ENCODE data around the gene MAD1L1. TPM values are rescaled to one million over a fixed set of nuclear protein-coding genes. Genes with fewer than 3 reads are reported as not detected.
"Not testable (repeated sequence)": the region's sequence is repeated elsewhere in the genome, so short reads cannot be mapped to it uniquely, and the experiment has no call there.

The MAD1L1 gene
- total RNA-seq, 1 donor from 2014 or later = 32.2 TPM

DNA sequence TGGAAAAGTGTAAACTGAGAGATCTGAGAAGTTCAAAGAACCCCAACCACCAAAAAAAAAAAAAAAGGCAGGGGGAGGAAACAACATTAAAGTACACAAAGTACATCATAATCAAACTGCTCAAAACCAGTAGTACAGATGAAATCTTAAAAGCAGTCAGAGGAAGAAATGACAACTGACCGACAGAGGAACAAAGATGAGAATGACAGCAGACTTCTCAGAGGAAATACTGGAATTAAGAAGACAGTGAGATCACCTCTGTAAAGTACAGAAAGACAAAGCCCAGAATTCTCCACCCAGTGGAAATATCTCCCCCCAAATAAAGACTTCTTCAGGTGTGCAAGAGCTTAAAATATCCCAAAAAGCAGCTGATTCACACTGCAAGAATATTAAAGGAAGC is 403.1 kb downstream of the MAD1L1 start:
- not testable (repeated sequence) for DNase-seq (ENCODE audit: low spot score)

DNA sequence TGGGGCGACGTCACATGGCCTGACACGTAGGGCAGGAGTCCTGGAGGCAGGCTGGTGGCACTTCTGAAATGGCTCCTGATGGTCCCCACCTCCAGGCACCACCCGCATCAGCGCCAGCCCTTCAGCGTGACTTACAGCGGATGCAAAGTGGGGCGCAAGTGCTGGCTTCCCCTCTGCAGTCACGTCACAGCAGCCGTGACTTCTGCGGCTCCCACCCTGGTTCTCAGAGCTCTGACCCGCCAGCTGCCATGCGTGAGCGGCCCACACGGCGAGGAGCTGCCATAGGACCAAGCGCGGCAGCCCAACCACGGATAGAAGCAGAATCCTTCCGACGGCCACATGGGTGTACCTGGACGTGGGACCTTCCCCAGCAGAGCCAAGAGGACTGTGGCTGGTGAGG is 403.6 kb downstream of the MAD1L1 start:
- DNase-seq (ENCODE audit: low spot score) = peak; percentile 68

- peak; percentile 59 for DNase-seq (ENCODE audit: low spot score)
Measured at GRCh38 chr7:1828170-1828569, 404.6 kb downstream of the MAD1L1 start.

GRCh38 chr7:1827521-1827981 is 405.2 kb downstream of the MAD1L1 start:
- peak; percentile 68 for DNase-seq (ENCODE audit: low spot score)

DNA sequence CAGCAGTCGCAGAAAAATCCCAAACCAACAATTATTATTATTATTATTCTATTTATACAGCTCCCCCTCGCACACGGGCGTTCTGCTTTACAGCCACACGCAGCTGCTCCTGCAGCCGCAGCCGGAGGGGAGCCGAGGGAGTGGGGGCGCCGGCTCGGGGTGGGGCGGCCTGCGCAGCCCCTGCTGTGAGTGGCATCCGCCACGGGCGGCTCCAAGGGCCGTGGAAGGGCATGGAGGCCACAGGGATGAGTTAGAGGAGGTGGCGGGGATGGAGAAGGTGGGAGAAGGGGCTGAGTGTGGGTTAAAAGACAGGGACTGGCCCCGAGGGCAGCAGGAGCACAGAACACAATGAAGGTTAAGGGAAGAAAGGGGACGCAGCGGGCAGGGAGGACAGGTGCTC is 405.8 kb downstream of the MAD1L1 start:
- not testable (repeated sequence) for DNase-seq (ENCODE audit: low spot score)

DNA sequence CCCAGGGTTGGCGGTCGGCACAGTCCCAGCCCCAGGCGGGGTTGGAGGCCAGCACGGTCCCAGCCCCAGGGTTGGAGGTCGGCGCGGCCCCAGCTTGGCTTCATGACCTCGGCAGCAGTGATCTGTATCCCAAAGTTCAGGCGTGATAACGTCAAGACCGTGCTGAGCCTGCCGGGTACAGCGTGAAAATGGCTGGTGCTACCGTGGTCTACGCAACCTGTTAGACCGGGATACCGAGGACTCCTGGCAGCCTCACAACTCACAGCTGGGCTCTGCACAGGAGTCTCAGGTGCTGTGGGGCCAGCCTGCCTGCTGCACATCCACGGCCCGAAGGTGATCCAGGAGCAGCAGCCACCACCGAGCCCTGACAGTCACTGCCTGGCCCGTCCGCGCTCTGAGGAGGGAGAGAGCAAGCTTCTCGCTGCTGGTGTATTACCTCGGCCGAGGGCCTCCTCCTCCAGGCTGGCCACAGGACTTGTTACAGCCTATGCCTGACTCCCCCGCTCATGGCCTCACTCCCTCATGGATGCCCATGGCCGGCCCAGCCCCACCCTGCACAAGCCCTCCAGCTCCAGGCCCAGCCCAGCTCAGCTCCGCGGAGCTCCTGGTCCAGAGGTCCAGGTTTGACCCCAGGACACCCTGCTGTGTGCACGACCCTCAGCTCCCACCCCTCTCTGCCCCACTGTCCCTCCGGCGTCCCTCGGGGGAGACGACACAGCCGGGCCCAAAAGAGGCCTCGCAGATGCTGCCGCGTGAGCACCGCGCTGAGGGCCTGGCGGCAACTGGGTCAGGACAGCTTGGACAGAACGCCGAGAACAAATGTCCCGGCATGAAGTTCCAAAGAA is 406.6 kb downstream of the MAD1L1 start:
- peak; percentile 71 for DNase-seq (ENCODE audit: low spot score)

DNA sequence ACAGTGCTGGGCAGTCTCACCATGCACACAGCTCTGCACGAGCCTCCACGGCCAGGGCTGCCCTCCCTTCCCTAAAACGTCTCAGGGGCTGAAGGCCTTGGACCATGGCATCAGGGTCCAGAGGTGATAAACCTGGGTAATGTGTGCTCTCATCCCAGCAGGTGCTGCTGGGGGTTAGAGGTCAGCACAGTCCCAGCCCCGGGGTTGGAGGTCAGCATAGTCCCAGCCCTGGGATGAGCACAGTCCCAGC is 407.2 kb downstream of the MAD1L1 start:
- not testable (repeated sequence) for DNase-seq (ENCODE audit: low spot score)

GRCh38 chr7:1824882-1825646 is 407.7 kb downstream of the MAD1L1 start:
- DNase-seq (ENCODE audit: low spot score) = peak; percentile 71

DNA sequence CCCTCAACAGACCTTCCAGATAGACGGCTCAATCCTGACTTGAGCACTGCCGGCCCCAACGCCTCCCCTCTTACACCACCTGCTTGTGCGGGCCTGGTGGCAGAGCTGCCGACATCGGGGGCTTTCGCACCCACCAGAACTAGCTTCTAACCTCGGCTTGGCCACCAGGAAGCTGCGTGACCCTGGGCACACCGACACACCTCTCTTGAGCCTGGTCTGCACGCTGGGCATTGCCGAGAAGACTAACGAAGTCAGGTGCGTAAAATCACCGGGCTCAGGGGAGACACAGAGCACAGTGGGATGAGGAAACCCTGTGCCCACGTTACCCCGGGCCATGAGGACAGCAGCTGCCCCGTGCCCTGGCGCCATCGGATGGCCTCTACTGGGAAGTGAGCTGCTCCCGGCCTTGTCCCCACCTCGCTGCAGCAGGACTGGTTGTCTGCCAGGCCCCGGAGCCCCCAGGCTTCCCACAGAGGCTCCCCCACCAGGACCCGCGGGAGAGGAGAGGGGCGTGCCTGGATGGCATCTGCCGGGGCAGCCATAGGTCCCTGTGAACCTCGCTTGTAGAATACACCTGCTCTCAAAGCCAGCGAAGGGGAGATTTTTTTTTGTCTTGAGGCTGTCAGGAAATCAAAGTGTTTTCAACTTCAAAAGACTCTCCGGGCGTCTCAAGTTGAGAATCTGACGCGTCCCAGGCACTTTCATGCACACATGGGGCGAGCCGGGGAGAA is 408.4 kb downstream of the MAD1L1 start:
- DNase-seq (ENCODE audit: low spot score) = peak; percentile 41

DNA sequence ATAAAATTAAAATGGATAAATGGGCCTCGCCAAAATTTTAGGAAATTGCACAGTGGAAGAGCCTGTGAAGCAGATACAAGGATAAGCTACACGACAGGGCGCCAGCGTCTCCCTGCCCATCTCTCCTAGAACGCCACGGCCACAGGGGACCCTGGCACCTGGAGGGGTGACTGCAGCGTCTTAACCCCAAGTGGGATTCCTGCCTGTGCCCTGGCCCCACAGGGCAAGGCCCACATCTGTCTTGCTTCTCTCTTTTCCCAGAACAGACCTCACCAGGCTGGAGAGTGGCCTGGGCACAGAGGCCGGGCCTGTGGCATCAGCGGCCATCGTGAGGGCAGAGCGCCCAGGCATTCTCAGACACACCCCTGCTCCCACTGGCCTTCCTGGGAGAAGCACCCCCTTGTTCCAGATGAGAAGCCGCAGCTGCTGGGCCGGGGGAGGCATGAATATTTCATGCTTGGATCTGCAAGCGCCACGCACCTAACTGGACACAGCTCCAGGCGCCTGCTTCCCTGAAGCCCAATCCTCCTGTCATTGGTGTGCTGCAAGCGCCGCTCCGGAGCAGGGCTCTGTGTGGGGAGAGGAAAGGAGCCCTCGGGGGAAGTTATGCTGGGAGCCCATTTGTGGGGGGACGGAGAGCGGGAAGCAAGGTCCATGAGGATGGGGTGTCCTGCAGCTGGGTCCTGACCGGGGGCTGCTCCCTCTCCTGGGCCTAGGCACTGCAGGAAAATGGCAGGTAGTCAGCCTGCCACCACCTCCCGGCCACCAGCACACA is 409.2 kb downstream of the MAD1L1 start:
- DNase-seq (ENCODE audit: low spot score) = peak; percentile 83

GRCh38 chr7:1819259-1819841 is 413.4 kb downstream of the MAD1L1 start:
- peak; percentile 81 for DNase-seq (ENCODE audit: low spot score)

DNA sequence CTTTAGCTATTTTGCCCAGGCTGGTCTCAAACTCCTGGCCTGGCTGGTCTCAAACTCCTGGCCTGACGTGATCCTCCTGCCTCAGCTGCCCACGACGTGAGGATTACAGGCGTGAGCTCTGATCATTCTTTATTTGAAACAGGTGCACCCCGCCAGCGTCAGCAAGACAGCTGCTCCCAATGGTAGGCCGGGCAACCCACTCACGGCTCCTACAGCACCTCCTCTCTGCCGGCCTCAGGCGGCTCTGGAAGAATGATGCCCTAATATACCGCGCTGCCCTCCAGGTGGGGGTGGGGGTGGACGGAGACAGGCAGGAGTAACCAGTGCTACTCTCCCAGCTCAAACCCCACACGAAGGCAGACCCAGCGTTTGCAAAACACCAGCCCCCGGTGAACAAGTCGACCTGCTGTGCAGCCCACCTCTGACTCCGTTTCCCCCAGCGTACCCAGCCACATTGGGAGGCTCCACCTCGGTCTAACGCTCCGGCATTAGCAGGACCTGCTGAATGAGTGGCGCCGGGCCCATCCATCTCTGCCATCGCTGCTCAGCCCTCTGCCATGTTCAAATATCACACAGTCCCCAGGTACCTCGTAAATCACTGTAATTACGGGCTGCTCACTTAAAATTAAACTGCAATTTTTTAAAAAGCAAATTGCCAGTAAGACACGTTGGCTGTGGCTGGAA is 414.0 kb downstream of the MAD1L1 start:
- peak; percentile 72 for DNase-seq (ENCODE audit: low spot score)

DNA sequence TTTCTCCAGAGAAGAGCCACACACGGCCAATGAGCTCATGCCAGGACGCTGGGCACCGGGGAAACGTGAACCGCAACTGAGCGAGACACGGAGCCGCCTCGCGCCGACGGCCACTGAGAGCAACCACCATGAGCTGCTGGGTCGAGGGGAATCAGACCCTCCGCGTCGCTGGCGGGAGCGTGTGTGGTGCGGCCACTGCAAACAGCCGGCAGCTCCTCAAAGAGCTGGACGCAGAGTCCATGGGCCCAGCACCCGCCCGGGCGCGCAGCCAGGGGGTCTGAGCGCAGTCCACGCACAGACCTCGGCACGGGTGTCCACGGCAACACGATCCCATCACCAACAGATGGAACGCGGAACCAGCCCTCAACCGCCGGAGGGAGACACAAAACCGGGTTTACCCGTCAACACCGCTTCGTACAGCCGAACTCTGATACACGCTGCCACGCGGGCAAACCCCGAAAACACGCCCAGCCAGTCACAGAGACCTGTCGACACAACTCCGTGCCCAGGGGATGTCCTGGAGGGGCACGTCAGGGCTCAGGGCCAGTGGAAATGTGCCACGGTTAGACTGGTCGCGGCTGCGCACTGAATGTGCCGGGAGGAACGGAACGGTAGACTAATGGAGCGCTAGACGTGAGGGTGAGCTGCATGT is 415.6 kb downstream of the MAD1L1 start:
- DNase-seq (ENCODE audit: low spot score) = peak; percentile 89

- peak; percentile 75 for DNase-seq (ENCODE audit: low spot score)
Measured at GRCh38 chr7:1816451-1816850, 416.3 kb downstream of the MAD1L1 start.

DNA sequence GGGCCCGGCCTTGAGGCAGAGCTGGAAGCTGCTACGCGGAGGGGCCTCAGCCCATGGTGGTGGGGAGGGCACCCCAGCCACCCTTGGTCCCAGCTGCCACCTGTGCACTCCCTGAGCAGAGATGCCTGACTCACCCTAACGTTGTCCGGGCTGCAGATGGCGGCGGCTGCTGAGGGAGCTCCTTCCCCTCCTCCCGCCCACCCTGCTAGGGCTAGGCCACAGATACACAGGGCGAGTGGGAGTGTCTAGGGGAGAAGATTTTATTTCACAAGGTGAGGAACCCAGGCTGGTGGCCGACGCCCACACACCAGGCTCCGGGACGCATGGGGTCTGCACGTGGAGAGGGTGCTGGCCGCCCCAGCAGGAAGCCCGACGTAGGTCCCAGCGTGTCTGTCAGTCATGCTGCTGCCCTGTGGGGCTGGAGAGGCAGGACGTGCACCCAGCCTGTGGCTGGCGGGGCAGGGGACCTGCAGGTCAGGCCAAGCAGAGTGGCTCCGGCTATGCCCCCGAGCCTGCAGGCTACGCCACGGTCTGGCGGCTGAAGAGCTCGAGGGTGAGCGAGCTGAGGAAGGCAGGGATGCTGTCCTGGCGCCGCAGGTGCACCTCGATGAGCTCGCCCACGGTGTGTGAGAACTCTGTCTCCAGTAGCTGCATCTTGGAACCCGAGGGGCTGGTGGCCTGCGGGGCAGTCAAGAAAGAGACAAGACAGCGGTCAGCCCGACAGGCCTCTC is 417.0 kb downstream of the MAD1L1 start:
- peak; percentile 85 for DNase-seq (ENCODE audit: low spot score)

GRCh38 chr7:1815051-1815481 is 417.7 kb downstream of the MAD1L1 start:
- DNase-seq (ENCODE audit: low spot score) = no peak

- DNase-seq (ENCODE audit: low spot score) = peak; percentile 83
Measured at GRCh38 chr7:1814089-1814811, 418.5 kb downstream of the MAD1L1 start.
